Measurements from ENCODE around the gene PTPRN2. TPM values are rescaled to one million over a fixed set of nuclear protein-coding genes. Genes with fewer than 3 reads are reported as not detected.

Gene PTPRN2
- total and polyA plus RNA-seq, 2 donors (not counting 3 experiments of a cell fraction or from before 2014, with no cell fraction given): 0.62 to 0.88 TPM

DNA sequence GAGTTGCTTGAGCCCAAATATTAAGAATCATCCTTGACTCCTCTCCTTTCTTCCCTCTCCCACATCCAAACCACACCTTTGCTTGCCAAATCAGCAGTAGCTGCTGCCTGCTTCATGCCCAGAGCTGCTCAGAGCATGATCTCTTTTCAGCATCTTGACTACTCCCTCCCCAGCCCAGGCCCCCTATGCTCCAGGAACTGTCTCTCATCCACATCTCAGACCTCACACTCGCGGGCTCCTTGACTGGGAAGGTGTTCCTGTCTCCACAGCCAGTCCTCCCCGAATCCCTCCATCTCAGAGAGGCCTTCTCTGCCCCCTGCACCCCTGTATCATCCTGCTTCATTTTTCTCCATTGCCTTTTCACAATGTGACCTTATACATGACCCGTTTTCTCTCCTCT, 1093.8 kb downstream of the PTPRN2 start:
- H3K9me3 ChIP-seq (replicated peaks; ENCODE audit: control insufficient read depth, insufficient read depth, low read length): no peaks in the 10 kb centered on the region
- H3K4me1 ChIP-seq (ENCODE audit: control insufficient read depth, extremely low read depth, insufficient read depth, low read length): no peaks in the 10 kb centered on the region
- BruUV-seq (replicated peaks): no TSS peak
- ChIA-PET CTCF (no interaction called here), POLR2A (no interaction called here)
- H3K27ac ChIP-seq (ENCODE audit: insufficient read depth, low read depth, low read length): no peak overlapping the region
- no peaks in the 10 kb centered on the region for H3K27me3 ChIP-seq (ENCODE audit: control insufficient read depth in 2 of 2, insufficient read depth in 2 of 2, low read length in 2 of 2)
- dilution Hi-C loops (cut with MboI; ENCODE audit: extremely low pct_ligation_motif_present, low sequenced_read_pairs) (no loop called here), intact Hi-C loops (cut with micrococcal nuclease) (no loop called here)
- H3K9ac ChIP-seq (replicated peaks; ENCODE audit: extremely low read depth, insufficient read depth, low read length): no peak overlapping the region
- H2AFZ ChIP-seq (ENCODE audit: low read depth, low read length): no peak overlapping the region
- no peaks in the 10 kb centered on the region for H3K79me2 ChIP-seq (ENCODE audit: control insufficient read depth, insufficient read depth, low read length)
- no peaks in the 10 kb centered on the region for H3K9me1 ChIP-seq (replicated peaks; ENCODE audit: control insufficient read depth, extremely low read depth, insufficient read depth, low read length)
- H4K20me1 ChIP-seq (replicated peaks; ENCODE audit: control insufficient read depth, extremely low read depth, insufficient read depth, low read length): no peaks in the 10 kb centered on the region
- no peak overlapping the region for H3K4me3 ChIP-seq (replicated peaks in 1 of 3; ENCODE audit: insufficient read depth in 1 of 3, low read depth in 1 of 3, low read length in 3 of 3)
- FAIRE-seq (no peak), DNase-seq (ENCODE audit: low read depth, low spot score) (no peak)
- TF ChIP-seq CTCF (IDR thresholded peaks at IDR 0.05; ENCODE audit: extremely low read depth in 1 of 2, insufficient read depth in 1 of 2, low read depth in 1 of 2, low read length in 2 of 2) (no peak), POLR2AphosphoS5 (IDR thresholded peaks at IDR 0.05; ENCODE audit: insufficient read depth, low read depth, low read length) (no peak), POLR2A (IDR thresholded peaks at IDR 0.05; ENCODE audit: low read depth, low read length) (no peak)
- H3K4me2 ChIP-seq (ENCODE audit: insufficient read depth, low read length): no peak overlapping the region
- H3K36me3 ChIP-seq (ENCODE audit: control insufficient read depth in 2 of 2, extremely low read depth in 1 of 2, insufficient read depth in 2 of 2, low read length in 2 of 2): no peaks in the 10 kb centered on the region

DNA sequence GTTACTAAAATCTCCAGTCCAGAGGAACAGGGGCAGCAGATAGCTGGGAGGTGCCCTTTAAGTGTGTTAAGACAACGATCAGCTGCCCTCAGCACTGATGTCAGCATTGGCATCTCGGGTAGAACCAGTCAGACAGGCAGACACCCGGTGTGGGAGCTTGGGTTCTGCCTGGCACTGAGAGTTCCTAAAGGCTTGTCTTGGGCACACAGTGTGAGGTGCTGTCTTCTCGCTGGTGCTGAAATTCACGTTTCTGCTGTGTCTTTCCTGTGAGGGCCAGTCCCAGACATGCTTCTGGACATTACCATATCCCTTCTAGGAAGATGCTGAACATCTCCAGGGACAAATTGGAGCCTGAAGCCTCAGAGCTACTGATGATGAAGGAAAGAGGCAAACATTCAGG, 1094.6 kb downstream of the PTPRN2 start:
- Histone ChIP-seq H3K9me3 (replicated peaks; ENCODE audit: control insufficient read depth, insufficient read depth, low read length) (no peaks in the 10 kb centered on the region), H3K9me1 (replicated peaks; ENCODE audit: control insufficient read depth, extremely low read depth, insufficient read depth, low read length) (no peaks in the 10 kb centered on the region), H3K79me2 (ENCODE audit: control insufficient read depth, insufficient read depth, low read length) (no peaks in the 10 kb centered on the region), H3K4me1 (ENCODE audit: control insufficient read depth, extremely low read depth, insufficient read depth, low read length) (no peaks in the 10 kb centered on the region), H3K27ac (ENCODE audit: insufficient read depth, low read depth, low read length) (no peak overlapping the region), H3K4me3 (replicated peaks in 1 of 3; ENCODE audit: insufficient read depth in 1 of 3, low read depth in 1 of 3, low read length in 3 of 3) (no peak overlapping the region), H3K9ac (replicated peaks; ENCODE audit: extremely low read depth, insufficient read depth, low read length) (no peak overlapping the region), H3K27me3 (ENCODE audit: control insufficient read depth in 2 of 2, insufficient read depth in 2 of 2, low read length in 2 of 2) (no peaks in the 10 kb centered on the region), H4K20me1 (replicated peaks; ENCODE audit: control insufficient read depth, extremely low read depth, insufficient read depth, low read length) (no peaks in the 10 kb centered on the region), H2AFZ (ENCODE audit: low read depth, low read length) (no peak overlapping the region), H3K4me2 (ENCODE audit: insufficient read depth, low read length) (no peak overlapping the region), H3K36me3 (ENCODE audit: control insufficient read depth in 2 of 2, extremely low read depth in 1 of 2, insufficient read depth in 2 of 2, low read length in 2 of 2) (no peaks in the 10 kb centered on the region)
- dilution Hi-C loops (cut with MboI; ENCODE audit: extremely low pct_ligation_motif_present, low sequenced_read_pairs): no loop called here
- POLR2A ChIA-PET: no interaction called here
- FAIRE-seq (no peak), DNase-seq (ENCODE audit: low read depth, low spot score) (no peak)
- intact Hi-C loops (cut with micrococcal nuclease): no loop called here
- TF ChIP-seq MYC (IDR thresholded peaks at IDR 0.05; ENCODE audit: low read depth, low read length) (no peak), POLR2AphosphoS5 (IDR thresholded peaks at IDR 0.05; ENCODE audit: insufficient read depth, low read depth, low read length) (no peak), POLR2A (IDR thresholded peaks at IDR 0.05; ENCODE audit: low read depth, low read length) (no peak), GATA2 (IDR thresholded peaks at IDR 0.05; ENCODE audit: insufficient read depth, insufficient read length, low read depth, low read length) (no peak), FOS (IDR thresholded peaks at IDR 0.05; ENCODE audit: borderline replicate concordance, insufficient read depth, low read length) (no peak), JUN (IDR thresholded peaks at IDR 0.05; ENCODE audit: borderline replicate concordance, insufficient read depth, insufficient read length, low read depth) (no peak), CTCF (IDR thresholded peaks at IDR 0.05; ENCODE audit: extremely low read depth in 1 of 2, insufficient read depth in 1 of 2, low read depth in 1 of 2, low read length in 2 of 2) (no peak), EZH2 (IDR thresholded peaks at IDR 0.05; ENCODE audit: borderline replicate concordance, low read depth, low read length, severe bottlenecking) (no peak)
- TF ChIP-seq, protein P1, sequence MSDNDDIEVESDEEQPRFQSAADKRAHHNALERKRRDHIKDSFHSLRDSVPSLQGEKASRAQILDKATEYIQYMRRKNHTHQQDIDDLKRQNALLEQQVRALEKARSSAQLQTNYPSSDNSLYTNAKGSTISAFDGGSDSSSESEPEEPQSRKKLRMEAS (IDR thresholded peaks at IDR 0.05; ENCODE audit: insufficient read depth, insufficient read length): no peak
- CTCF ChIA-PET: no interaction called here
- BruUV-seq (replicated peaks): no TSS peak

Measured in endothelial cell of umbilical vein (primary cell).